RWPE1 (cell line): ENCODE data around the gene CDCA4.
A peak's percentile ranks its signal among the peaks of the same experiment; 100 is the strongest.

Experiments used
- CTCF ChIA-PET: fragments of 350-600 bp; sonication (Branson Sonifier 250); formaldehyde crosslinking; extraction: SDS; loops from one replicate; lab custom pipeline; 2021; lab: Yijun Ruan, JAX
- POLR2A ChIA-PET: fragments of 400-600 bp; formaldehyde crosslinking; extraction: SDS; loops from one replicate; lab custom pipeline; 2020; ENCODE audit warnings: antibody characterized with exemption; ENCODE audit not compliant: low non-redundant PET; lab: Yijun Ruan, JAX
- DNase-seq: peaks from one replicate; pipeline ENCODE4 v3.0.0; 2012; ENCODE audit warnings: low spot score
- H3K27ac ChIP-seq: fragments of 450-650 bp; 2 replicates; pipeline ENCODE4 v1.5.1; 2017
- CTCF ChIP-seq: fragments of 450-650 bp; conservative IDR thresholded peaks from 2 replicates; pipeline ENCODE4 v1.5.1; 2017; ENCODE audit warnings: low read depth, mild to moderate bottlenecking

The CDCA4 gene

GRCh38 chr14:105013150-105013785, 7.6 kb downstream of the CDCA4 start:
- ChIA-PET POLR2A (no interaction called here), CTCF (interaction anchor here (0.6 to 2.4 kb wide), 3 partner anchors 14 to 37 kb away, joined by 5 to 8 read pairs (median 5); no protein-coding TSS in a partner anchor)
- no peak for DNase-seq
- peak overlapping the region; percentile 94 for H3K27ac ChIP-seq
- TF ChIP-seq CTCF: no peak

- ChIA-PET POLR2A (no interaction called here), CTCF (interaction anchor here (0.6 to 2.4 kb wide), 7 partner anchors 13 to 143 kb away, joined by 3 to 8 read pairs (median 4); no protein-coding TSS in a partner anchor)
- DNase-seq: no peak
- peak; percentile 47 for TF ChIP-seq CTCF
- H3K27ac ChIP-seq: peak overlapping the region; percentile 94
Observed at GRCh38 chr14:105012171-105012985, 8.5 kb downstream of the CDCA4 start.

GRCh38 chr14:105011312-105011990, 9.4 kb downstream of the CDCA4 start:
- no peak for TF ChIP-seq CTCF
- no peak for DNase-seq
- H3K27ac ChIP-seq: peak overlapping the region; percentile 94
- ChIA-PET POLR2A (no interaction called here), CTCF (interaction anchor here (0.6 to 2.4 kb wide), 5 partner anchors 13 to 192 kb away, joined by 3 to 8 read pairs (median 4); no protein-coding TSS in a partner anchor)

- no peak for TF ChIP-seq CTCF
- DNase-seq: no peak
- peak overlapping the region; percentile 94 for H3K27ac ChIP-seq
- POLR2A ChIA-PET: no interaction called here
- CTCF ChIA-PET: interaction anchor here (0.7 to 1.3 kb wide), 3 partner anchors 12 to 193 kb away, joined by 3 to 7 read pairs (median 4); no protein-coding TSS in a partner anchor
Observed at GRCh38 chr14:105010891-105011291, 10.0 kb downstream of the CDCA4 start.

GRCh38 chr14:105010106-105010505, 10.8 kb downstream of the CDCA4 start:
- TF ChIP-seq CTCF: no peak

More at GRCh38 chr14:105010106-105010505, 10.8 kb downstream of the CDCA4 start:
- POLR2A ChIA-PET: no interaction called here
- no peak for DNase-seq
- CTCF ChIA-PET: no interaction called here
- peak overlapping the region; percentile 96 for H3K27ac ChIP-seq
